ENCODE measurements around the gene ZDHHC11B.
"Not testable (repeated sequence)": the region's sequence is repeated elsewhere in the genome, so short reads cannot be mapped to it uniquely, and the experiment has no call there.

ZDHHC11B gene

DNA sequence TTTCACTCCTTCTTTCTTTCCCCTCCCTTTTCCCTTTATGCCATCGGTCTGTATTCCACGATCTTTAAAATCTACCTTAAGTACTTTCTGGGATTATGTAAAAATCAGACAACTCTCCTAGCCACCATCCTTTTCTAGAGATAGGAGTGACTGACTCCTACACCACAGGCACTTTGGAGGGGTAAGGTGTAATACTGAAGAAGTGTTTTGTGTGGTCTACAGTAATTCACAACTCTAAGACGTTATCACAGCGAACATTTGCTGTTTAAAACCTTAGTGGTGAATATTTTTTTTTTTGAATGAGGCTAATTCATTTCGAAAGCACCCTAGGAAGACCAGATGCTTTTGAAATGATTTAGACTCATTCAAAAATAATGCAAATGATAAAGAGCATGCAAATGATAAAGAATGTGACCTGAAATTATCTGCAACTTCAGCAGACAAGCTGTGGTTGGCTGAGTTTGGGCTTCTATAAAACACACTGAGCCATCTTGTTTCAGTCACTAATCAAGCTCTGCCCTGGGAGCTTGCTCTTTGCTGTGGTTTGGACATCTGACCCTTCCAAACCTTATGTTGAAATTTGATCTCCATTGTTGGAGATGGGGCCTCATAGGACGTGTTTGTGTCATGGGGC lies 14.1 kb upstream of the ZDHHC11B start:
- H3K36me3 Mint-ChIP-seq (ENCODE audit: low read depth); H3K4me1 Mint-ChIP-seq (ENCODE audit: low read depth); DNase-seq; H3K27ac Mint-ChIP-seq; H3K4me3 Mint-ChIP-seq: not testable (repeated sequence)
- Mint-ChIP-seq H3K9me3 (peaks cover 11% of the 10 kb centered on the region), H3K27me3 (peaks cover 29% of the 10 kb centered on the region)

DNA sequence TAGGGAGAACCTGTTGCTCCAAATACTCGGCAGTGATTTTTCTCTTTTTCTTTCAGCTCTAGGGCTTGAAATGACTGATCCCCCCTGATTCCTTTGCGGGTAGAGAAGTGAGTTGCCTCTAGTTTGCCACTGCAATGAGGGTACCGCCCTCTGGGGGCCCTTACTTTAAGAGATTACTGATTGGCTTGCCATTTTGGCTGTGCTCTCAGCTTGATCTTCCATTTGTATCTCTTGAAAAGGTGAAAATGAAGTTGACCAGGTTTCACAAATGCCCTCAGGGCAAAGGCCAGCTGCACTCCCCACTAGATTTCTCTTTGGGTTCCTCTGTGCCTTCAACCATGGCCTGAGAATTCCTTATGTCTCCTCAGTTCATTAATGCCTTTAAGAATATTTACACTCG lies 13.5 kb upstream of the ZDHHC11B start:
- Mint-ChIP-seq H3K9me3 (peaks cover 13% of the 10 kb centered on the region), H3K27me3 (peaks cover 26% of the 10 kb centered on the region)
- H3K4me3 Mint-ChIP-seq; DNase-seq; H3K4me1 Mint-ChIP-seq (ENCODE audit: low read depth); H3K27ac Mint-ChIP-seq; H3K36me3 Mint-ChIP-seq (ENCODE audit: low read depth): not testable (repeated sequence)

GRCh38 chr5:795873-796272 lies 11.3 kb upstream of the ZDHHC11B start:
- H3K4me3 Mint-ChIP-seq, H3K27ac Mint-ChIP-seq: not testable (repeated sequence)
- peaks cover 17% of the 10 kb centered on the region for H3K27me3 Mint-ChIP-seq

DNA sequence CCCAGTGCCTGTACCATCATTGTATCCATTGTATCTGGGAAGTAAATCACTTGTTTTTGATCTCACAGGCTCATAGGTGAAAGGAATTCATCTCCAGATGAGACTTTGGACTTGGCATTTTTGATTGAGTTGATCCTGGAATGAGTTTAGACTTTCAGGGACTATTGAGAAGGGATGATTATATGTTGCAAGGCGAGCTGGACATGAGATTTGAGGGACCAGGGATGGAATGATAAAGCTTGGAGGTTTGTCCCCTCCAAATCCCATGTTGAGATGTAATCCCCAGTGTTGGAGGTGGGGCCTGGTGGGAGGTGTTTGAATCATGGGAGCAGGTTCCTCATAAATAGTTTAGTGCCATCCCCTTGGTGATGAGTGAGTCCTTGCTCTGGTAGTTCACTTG lies 10.4 kb upstream of the ZDHHC11B start:
- H3K36me3 Mint-ChIP-seq (ENCODE audit: low read depth); H3K4me1 Mint-ChIP-seq (ENCODE audit: low read depth); H3K27ac Mint-ChIP-seq; H3K4me3 Mint-ChIP-seq; DNase-seq: not testable (repeated sequence)
- Mint-ChIP-seq H3K27me3 (peaks cover 18% of the 10 kb centered on the region), H3K9me3 (peaks cover 21% of the 10 kb centered on the region)

More at GRCh38 chr5:795873-796272, 11.3 kb upstream of the ZDHHC11B start:
- not testable (repeated sequence) for DNase-seq; H3K36me3 Mint-ChIP-seq (ENCODE audit: low read depth); H3K4me1 Mint-ChIP-seq (ENCODE audit: low read depth)
- peaks cover 16% of the 10 kb centered on the region for H3K9me3 Mint-ChIP-seq

GRCh38 chr5:788703-789102 lies 4.2 kb upstream of the ZDHHC11B start:
- not testable (repeated sequence) for H3K4me1 Mint-ChIP-seq (ENCODE audit: low read depth); H3K4me3 Mint-ChIP-seq; H3K27ac Mint-ChIP-seq; H3K36me3 Mint-ChIP-seq (ENCODE audit: low read depth); DNase-seq
- Mint-ChIP-seq H3K27me3 (peaks cover 27% of the 10 kb centered on the region), H3K9me3 (peaks cover 20% of the 10 kb centered on the region)

DNA sequence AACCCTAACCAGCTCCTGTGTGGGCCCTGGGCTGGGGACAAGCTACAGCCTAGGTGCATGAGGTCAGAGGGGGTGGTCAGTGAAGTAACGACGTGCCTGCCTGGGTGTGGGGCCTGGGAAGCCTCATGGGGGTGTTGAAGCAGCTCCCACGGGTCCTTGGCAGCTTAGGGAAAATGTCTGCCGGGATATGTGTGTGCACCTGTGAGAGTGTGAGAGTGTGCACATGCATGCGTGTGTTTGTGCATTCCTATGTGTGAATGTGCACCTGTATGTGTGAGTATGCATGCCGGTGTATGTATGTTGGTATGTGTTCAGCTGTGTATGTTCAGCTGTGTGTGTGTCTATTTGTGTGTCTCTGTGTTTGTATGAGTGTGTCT lies 3.3 kb upstream of the ZDHHC11B start:
- H3K4me1 Mint-ChIP-seq (ENCODE audit: low read depth); H3K36me3 Mint-ChIP-seq (ENCODE audit: low read depth); H3K4me3 Mint-ChIP-seq; H3K27ac Mint-ChIP-seq; DNase-seq: not testable (repeated sequence)
- H3K27me3 Mint-ChIP-seq = peaks cover 27% of the 10 kb centered on the region
- H3K9me3 Mint-ChIP-seq = peaks cover 14% of the 10 kb centered on the region

DNA sequence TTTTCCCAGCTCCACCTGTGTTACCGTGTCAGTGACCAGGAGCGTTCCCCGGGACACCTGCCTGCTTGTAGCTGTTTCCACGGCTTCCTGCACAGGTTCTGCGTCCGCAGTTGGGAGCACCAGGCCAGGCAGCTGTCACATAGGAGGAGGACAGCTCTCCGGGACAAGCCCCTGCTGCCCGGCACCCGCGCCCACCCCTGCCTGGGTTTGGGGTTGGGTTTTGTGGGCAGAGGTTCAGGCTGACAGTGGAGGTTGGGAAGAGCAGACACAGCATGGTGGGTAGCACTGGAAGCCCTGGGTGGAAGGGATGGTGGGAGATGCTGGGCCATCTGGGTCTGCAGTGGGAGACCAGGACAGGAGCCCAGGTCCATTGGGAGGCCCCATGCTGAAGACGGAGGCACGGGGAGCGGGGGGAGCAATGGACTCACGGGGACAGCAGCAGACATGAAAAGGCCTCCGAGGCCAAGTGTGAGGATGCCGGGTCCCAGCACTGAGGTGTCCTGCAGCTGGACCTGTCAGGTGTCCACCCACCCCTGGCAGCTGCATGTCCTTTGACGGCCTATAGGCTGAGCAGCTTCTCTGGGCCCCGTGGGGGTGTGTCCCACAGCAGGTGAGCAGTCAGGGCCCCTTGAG lies 2.8 kb upstream of the ZDHHC11B start:
- not testable (repeated sequence) for H3K4me3 Mint-ChIP-seq, H3K27ac Mint-ChIP-seq

GRCh38 chr5:785181-785705 lies 714 bp upstream of the ZDHHC11B start:
- not testable (repeated sequence) for H3K27ac Mint-ChIP-seq; DNase-seq; H3K36me3 Mint-ChIP-seq (ENCODE audit: low read depth); H3K4me1 Mint-ChIP-seq (ENCODE audit: low read depth); H3K9me3 Mint-ChIP-seq
- Mint-ChIP-seq H3K4me3 (peak overlapping the region; percentile 74), H3K27me3 (peaks cover 21% of the 10 kb centered on the region)

More for the DNA sequence above, 2.8 kb upstream of the ZDHHC11B start:
- peaks cover 14% of the 10 kb centered on the region for H3K9me3 Mint-ChIP-seq
- H3K27me3 Mint-ChIP-seq = peaks cover 27% of the 10 kb centered on the region
- DNase-seq; H3K4me1 Mint-ChIP-seq (ENCODE audit: low read depth); H3K36me3 Mint-ChIP-seq (ENCODE audit: low read depth): not testable (repeated sequence)

- peaks cover 13% of the 10 kb centered on the region for H3K27me3 Mint-ChIP-seq
- not testable (repeated sequence) for H3K27ac Mint-ChIP-seq; H3K4me1 Mint-ChIP-seq (ENCODE audit: low read depth); H3K36me3 Mint-ChIP-seq (ENCODE audit: low read depth); H3K9me3 Mint-ChIP-seq
- H3K4me3 Mint-ChIP-seq = peak overlapping the region; percentile 53
- DNase-seq = peak; percentile 71
Observed at GRCh38 chr5:783881-784427, 575 bp downstream of the ZDHHC11B start.

- not testable (repeated sequence) for H3K4me3 Mint-ChIP-seq; H3K9me3 Mint-ChIP-seq; H3K27ac Mint-ChIP-seq; H3K4me1 Mint-ChIP-seq (ENCODE audit: low read depth); H3K27me3 Mint-ChIP-seq; H3K36me3 Mint-ChIP-seq (ENCODE audit: low read depth)
- peak; percentile 69 for DNase-seq
Observed at GRCh38 chr5:783049-783802, 1.3 kb downstream of the ZDHHC11B start.

DNA sequence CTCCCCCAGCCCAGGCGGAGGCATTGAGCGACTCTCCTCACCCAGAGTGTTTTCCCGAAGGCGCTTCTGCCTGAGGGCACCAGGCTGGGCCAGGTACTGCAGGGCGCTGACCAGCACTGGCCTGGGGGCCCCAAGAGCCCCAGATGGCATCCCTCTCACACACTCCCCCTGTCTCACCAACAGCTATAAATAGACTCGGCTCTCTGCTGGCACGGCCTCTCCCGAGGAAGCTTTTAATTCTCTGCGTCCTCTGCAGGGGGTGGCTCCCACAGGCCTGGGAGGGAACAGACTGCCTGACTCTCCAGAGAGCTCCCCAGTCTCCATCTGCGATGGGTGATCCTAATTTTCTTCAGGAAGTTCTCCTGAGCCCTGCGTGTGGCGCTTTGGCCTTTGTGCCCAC lies 2.2 kb downstream of the ZDHHC11B start:
- H3K4me3 Mint-ChIP-seq; H3K27me3 Mint-ChIP-seq; H3K4me1 Mint-ChIP-seq (ENCODE audit: low read depth); H3K27ac Mint-ChIP-seq; DNase-seq; H3K9me3 Mint-ChIP-seq; H3K36me3 Mint-ChIP-seq (ENCODE audit: low read depth): not testable (repeated sequence)

- H3K27ac Mint-ChIP-seq; DNase-seq; H3K9me3 Mint-ChIP-seq; H3K27me3 Mint-ChIP-seq; H3K4me1 Mint-ChIP-seq (ENCODE audit: low read depth); H3K36me3 Mint-ChIP-seq (ENCODE audit: low read depth); H3K4me3 Mint-ChIP-seq: not testable (repeated sequence)
Observed at GRCh38 chr5:780571-780970, 4.0 kb downstream of the ZDHHC11B start.

DNA sequence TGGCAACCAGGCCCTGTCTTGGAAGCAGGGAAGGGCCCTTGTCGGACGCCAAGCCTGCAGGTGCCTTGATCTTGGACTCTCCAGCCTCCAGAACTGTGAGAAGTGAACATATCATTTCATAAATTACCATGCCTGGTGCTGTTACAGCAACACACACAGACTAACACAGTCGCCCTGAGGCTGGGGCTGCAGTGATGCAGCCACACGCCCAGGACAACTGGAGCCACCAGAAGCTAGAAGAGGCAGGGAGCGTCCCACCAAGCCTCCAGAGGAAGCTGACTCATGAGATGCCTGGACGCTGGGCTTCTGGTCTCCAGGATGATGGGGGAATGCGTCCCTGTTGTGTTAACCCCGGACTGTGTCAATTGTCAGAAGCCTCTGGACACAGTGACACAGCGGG lies 5.6 kb downstream of the ZDHHC11B start:
- H3K4me3 Mint-ChIP-seq; H3K27ac Mint-ChIP-seq; H3K27me3 Mint-ChIP-seq; H3K36me3 Mint-ChIP-seq (ENCODE audit: low read depth); H3K9me3 Mint-ChIP-seq; H3K4me1 Mint-ChIP-seq (ENCODE audit: low read depth); DNase-seq: not testable (repeated sequence)

GRCh38 chr5:778421-778820 lies 6.1 kb downstream of the ZDHHC11B start:
- not testable (repeated sequence) for H3K36me3 Mint-ChIP-seq (ENCODE audit: low read depth); DNase-seq; H3K27me3 Mint-ChIP-seq; H3K4me1 Mint-ChIP-seq (ENCODE audit: low read depth); H3K4me3 Mint-ChIP-seq; H3K27ac Mint-ChIP-seq; H3K9me3 Mint-ChIP-seq

- DNase-seq = no peak
- Mint-ChIP-seq H3K4me3 (no peak overlapping the region), H3K4me1 (ENCODE audit: low read depth) (no peaks in the 10 kb centered on the region), H3K27ac (no peak overlapping the region), H3K9me3 (no peaks in the 10 kb centered on the region), H3K27me3 (no peaks in the 10 kb centered on the region), H3K36me3 (ENCODE audit: low read depth) (no peaks in the 10 kb centered on the region)
Observed at GRCh38 chr5:777756-778161, 6.8 kb downstream of the ZDHHC11B start.

Data from activated T-cell treated with anti-CD3 and anti-CD28 coated beads, Interleukin-2, amount 50 U/mL, for 24 hours (primary cell).